Caki2 (cell line): ENCODE data around the gene JADE1. TPM values are rescaled to one million over a fixed set of nuclear protein-coding genes. Genes with fewer than 3 reads are reported as not detected.

ENCODE experiments used
- DNase-seq: peaks from one replicate; pipeline ENCODE4 v3.0.0-alpha.2; 2015; ENCODE audit warnings: low read depth
- in situ Hi-C: cut with HindIII; loops from 2 replicates; pipeline ENCODE4 v1.10.0; 2016; ENCODE audit warnings: low sequenced_read_pairs, low pct_unique_long_range_greater_than_20kb, mixed read lengths
- total RNA-seq: library from RNA; depleted of rRNA; stranded (reverse); fragments of >200 nt; shearing (Covaris generic); gene quantifications from 2 replicates; pipeline ENCODE4 v1.2.3, GENCODE V29; 2014; ENCODE audit warnings: low replicate concordance; rRNA removed

Gene JADE1
- total RNA-seq, result 23.2 and 25.2 TPM in 2 replicates

- in situ Hi-C loops, result no loop called here
- peak; percentile 93 for DNase-seq
These were observed at the start of gene JADE1 for GRCh38 chr4:128809477-128810330. Gene JADE1, plus strand, starts transcription at chr4:128809700. Its CDS starts 22,059 bp downstream, at chr4:128831759.

GRCh38 chr4:128766781-128767180 lies 42.7 kb upstream of the JADE1 start:
- in situ Hi-C loops, result no loop called here
- no peak for DNase-seq

- DNase-seq, result no peak
- in situ Hi-C loops, result no loop called here
These were observed 41.0 kb upstream of the JADE1 start for GRCh38 chr4:128768373-128768996.

GRCh38 chr4:128769011-128769410 lies 40.5 kb upstream of the JADE1 start:
- DNase-seq, result no peak
- in situ Hi-C loops, result no loop called here

- no peak for DNase-seq
- in situ Hi-C loops, result no loop called here
These were observed 38.7 kb upstream of the JADE1 start for GRCh38 chr4:128770807-128771206.

- in situ Hi-C loops, result no loop called here
- no peak for DNase-seq
These were observed 34.0 kb upstream of the JADE1 start for GRCh38 chr4:128775477-128775876.

GRCh38 chr4:128775916-128776315 lies 33.6 kb upstream of the JADE1 start:
- in situ Hi-C loops, result no loop called here
- no peak for DNase-seq

- in situ Hi-C loops, result no loop called here
- DNase-seq, result peak; percentile 92
These were observed 32.7 kb upstream of the JADE1 start for GRCh38 chr4:128776794-128777216.

- in situ Hi-C loops, result no loop called here
- no peak for DNase-seq
These were observed 28.8 kb upstream of the JADE1 start for GRCh38 chr4:128780688-128781087.

GRCh38 chr4:128782076-128782715 lies 27.3 kb upstream of the JADE1 start:
- in situ Hi-C loops, result no loop called here
- no peak for DNase-seq

- in situ Hi-C loops, result no loop called here
- DNase-seq, result no peak
These were observed 26.5 kb upstream of the JADE1 start for GRCh38 chr4:128782875-128783614.

- DNase-seq, result no peak
- in situ Hi-C loops, result no loop called here
These were observed 21.8 kb upstream of the JADE1 start for GRCh38 chr4:128787509-128788311.

GRCh38 chr4:128793859-128794672 lies 15.4 kb upstream of the JADE1 start:
- in situ Hi-C loops, result no loop called here
- no peak for DNase-seq

GRCh38 chr4:128796934-128797333 lies 12.6 kb upstream of the JADE1 start:
- no peak for DNase-seq
- in situ Hi-C loops, result no loop called here

- in situ Hi-C loops, result no loop called here
- DNase-seq, result no peak
These were observed 9.2 kb upstream of the JADE1 start for GRCh38 chr4:128800284-128800683.

- no peak for DNase-seq
- in situ Hi-C loops, result no loop called here
These were observed 8.7 kb upstream of the JADE1 start for GRCh38 chr4:128800701-128801284.
